NB4 (cell line): ENCODE results near the gene DLG2.

Source experiments
- MYC ChIP-seq: IDR thresholded peaks from 2 replicates; pipeline ENCODE4 v1.6.1; 2011; ENCODE audit warnings: low read depth, low read length
- POLR2A ChIP-seq: IDR thresholded peaks from 2 replicates; pipeline ENCODE4 v1.6.1; 2011; ENCODE audit warnings: mild to moderate bottlenecking; ENCODE audit not compliant: insufficient read length; ENCODE audit errors: extremely low read depth
- TF ChIP-seq, protein P1 (sequence below): IDR thresholded peaks from one replicate; pipeline ENCODE4 v1.5.1; 2012; ENCODE audit warnings: low read depth, low read length
- TF ChIP-seq, protein P2 (sequence below): IDR thresholded peaks from 2 replicates; pipeline ENCODE4 v1.6.1; 2011; ENCODE audit warnings: low read depth, low read length

DNA sequence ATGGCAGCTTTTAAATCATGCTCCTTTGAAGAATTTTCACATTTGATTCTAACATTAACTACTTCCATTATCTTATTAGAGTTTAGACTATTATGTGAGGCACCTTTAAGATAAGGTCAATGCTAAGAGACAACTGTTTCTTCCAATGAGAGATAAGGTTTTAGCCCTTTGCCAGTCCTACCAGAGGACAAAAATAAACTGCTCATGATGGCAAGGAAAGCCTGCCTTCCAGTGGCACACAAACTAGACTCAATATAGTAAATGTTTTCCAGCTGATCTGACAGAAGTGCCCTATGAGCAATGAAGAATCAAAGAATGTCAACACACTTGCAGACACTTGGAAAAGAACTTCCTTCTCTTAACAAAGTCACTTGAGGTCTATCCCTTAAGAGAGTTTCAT is 1188.6 kb downstream of the DLG2 start:
- TF ChIP-seq, protein P1, sequence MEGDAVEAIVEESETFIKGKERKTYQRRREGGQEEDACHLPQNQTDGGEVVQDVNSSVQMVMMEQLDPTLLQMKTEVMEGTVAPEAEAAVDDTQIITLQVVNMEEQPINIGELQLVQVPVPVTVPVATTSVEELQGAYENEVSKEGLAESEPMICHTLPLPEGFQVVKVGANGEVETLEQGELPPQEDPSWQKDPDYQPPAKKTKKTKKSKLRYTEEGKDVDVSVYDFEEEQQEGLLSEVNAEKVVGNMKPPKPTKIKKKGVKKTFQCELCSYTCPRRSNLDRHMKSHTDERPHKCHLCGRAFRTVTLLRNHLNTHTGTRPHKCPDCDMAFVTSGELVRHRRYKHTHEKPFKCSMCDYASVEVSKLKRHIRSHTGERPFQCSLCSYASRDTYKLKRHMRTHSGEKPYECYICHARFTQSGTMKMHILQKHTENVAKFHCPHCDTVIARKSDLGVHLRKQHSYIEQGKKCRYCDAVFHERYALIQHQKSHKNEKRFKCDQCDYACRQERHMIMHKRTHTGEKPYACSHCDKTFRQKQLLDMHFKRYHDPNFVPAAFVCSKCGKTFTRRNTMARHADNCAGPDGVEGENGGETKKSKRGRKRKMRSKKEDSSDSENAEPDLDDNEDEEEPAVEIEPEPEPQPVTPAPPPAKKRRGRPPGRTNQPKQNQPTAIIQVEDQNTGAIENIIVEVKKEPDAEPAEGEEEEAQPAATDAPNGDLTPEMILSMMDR, result no peak
- TF ChIP-seq POLR2A (no peak), MYC (no peak)
- TF ChIP-seq, protein P2, sequence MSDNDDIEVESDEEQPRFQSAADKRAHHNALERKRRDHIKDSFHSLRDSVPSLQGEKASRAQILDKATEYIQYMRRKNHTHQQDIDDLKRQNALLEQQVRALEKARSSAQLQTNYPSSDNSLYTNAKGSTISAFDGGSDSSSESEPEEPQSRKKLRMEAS, result no peak
